HepG2 (cell line): ENCODE results near the gene PXMP4. TPM values are rescaled to one million over a fixed set of nuclear protein-coding genes. Genes with fewer than 3 reads are reported as not detected.
A peak's percentile ranks its signal among the peaks of the same experiment; 100 is the strongest.

ENCODE experiments used
- FOXK2 ChIP-seq: fragments of 450-650 bp; IDR thresholded peaks from 2 replicates; pipeline ENCODE4 v1.6.1; 2016
- HHEX ChIP-seq: IDR thresholded peaks from 2 replicates; pipeline ENCODE4 v1.6.1; 2016; ENCODE audit warnings: control low read depth
- HMGA1 ChIP-seq: sonication (generic); formaldehyde crosslinking; conservative IDR thresholded peaks from 2 replicates; pipeline ENCODE4 v1.4.0; 2020; ENCODE audit warnings: missing genetic modification reagents
- IKZF1 ChIP-seq: fragments of 450-650 bp; IDR thresholded peaks from 2 replicates; pipeline ENCODE4 v1.7.1; 2016
- KDM5A ChIP-seq: fragments of 200-600 bp; sonication (generic); IDR thresholded peaks from 2 replicates; pipeline ENCODE4 v1.7.0; 2018; ENCODE audit warnings: antibody characterized with exemption, mild to moderate bottlenecking, low read length, borderline replicate concordance
- MTF1 ChIP-seq: sonication (generic); formaldehyde crosslinking; IDR thresholded peaks from 2 replicates; pipeline ENCODE4 v1.5.0; 2020; ENCODE audit warnings: missing genetic modification reagents
- NFE2L2 ChIP-seq: fragments of 150-350 bp; IDR thresholded peaks from 2 replicates; pipeline ENCODE4 v1.6.1; 2014; ENCODE audit warnings: low read length
- PITX1 ChIP-seq: sonication (generic); formaldehyde crosslinking; IDR thresholded peaks from 2 replicates; pipeline ENCODE4 v1.5.1; 2020; ENCODE audit warnings: mild to moderate bottlenecking, missing genetic modification reagents
- RAD51 ChIP-seq: fragments of 450-650 bp; IDR thresholded peaks from 2 replicates; pipeline ENCODE4 v1.6.1; 2016; ENCODE audit warnings: borderline replicate concordance
- RBAK ChIP-seq: sonication (generic); formaldehyde crosslinking; IDR thresholded peaks from 2 replicates; pipeline ENCODE4 v1.5.1; 2020; ENCODE audit warnings: mild to moderate bottlenecking, missing genetic modification reagents
- SMAD1 ChIP-seq: sonication (generic); formaldehyde crosslinking; IDR thresholded peaks from 2 replicates; pipeline ENCODE4 v1.4.0; 2020; ENCODE audit warnings: missing genetic modification reagents, low read depth, mild to moderate bottlenecking, borderline replicate concordance
- SP140L ChIP-seq: sonication (generic); formaldehyde crosslinking; IDR thresholded peaks from 2 replicates; pipeline ENCODE4 v1.4.0; 2020; ENCODE audit warnings: missing genetic modification reagents, borderline replicate concordance
- STAT6 ChIP-seq: sonication (generic); formaldehyde crosslinking; IDR thresholded peaks from 2 replicates; pipeline ENCODE4 v1.4.0; 2020; ENCODE audit warnings: missing genetic modification reagents, mild to moderate bottlenecking, borderline replicate concordance
- TCF7L2 ChIP-seq: IDR thresholded peaks from 2 replicates; pipeline ENCODE4 v1.6.1; 2011; ENCODE audit warnings: mild to moderate bottlenecking, low read depth, low read length, moderate library complexity
- ZEB1 ChIP-seq: IDR thresholded peaks from 2 replicates; pipeline ENCODE4 v1.6.1; 2012; ENCODE audit warnings: mild to moderate bottlenecking, low read depth, inconsistent platforms; ENCODE audit not compliant: insufficient replicate concordance
- ZNF225 ChIP-seq: sonication (generic); formaldehyde crosslinking; IDR thresholded peaks from 2 replicates; pipeline ENCODE4 v1.4.0; 2020; ENCODE audit warnings: mild to moderate bottlenecking, missing genetic modification reagents
- ZNF256 ChIP-seq: sonication (generic); formaldehyde crosslinking; conservative IDR thresholded peaks from 2 replicates; pipeline ENCODE4 v1.4.0; 2020; ENCODE audit warnings: missing genetic modification reagents
- ZNF280D ChIP-seq: sonication (generic); formaldehyde crosslinking; IDR thresholded peaks from 2 replicates; pipeline ENCODE4 v1.5.1; 2020; ENCODE audit warnings: mild to moderate bottlenecking, missing genetic modification reagents
- ZNF570 ChIP-seq: sonication (generic); formaldehyde crosslinking; IDR thresholded peaks from 2 replicates; pipeline ENCODE4 v1.4.0; 2020; ENCODE audit warnings: mild to moderate bottlenecking, missing genetic modification reagents, borderline replicate concordance
- ZNF598 ChIP-seq: sonication (generic); formaldehyde crosslinking; IDR thresholded peaks from 2 replicates; pipeline ENCODE4 v1.5.1; 2020; ENCODE audit warnings: mild to moderate bottlenecking, missing genetic modification reagents, borderline replicate concordance
- ZNF746 ChIP-seq: sonication (generic); formaldehyde crosslinking; IDR thresholded peaks from 2 replicates; pipeline ENCODE4 v1.8.0; 2022; ENCODE audit warnings: mild to moderate bottlenecking, missing genetic modification reagents
- ZNF770 ChIP-seq: sonication (generic); formaldehyde crosslinking; IDR thresholded peaks from 2 replicates; pipeline ENCODE4 v1.5.0; 2020; ENCODE audit warnings: mild to moderate bottlenecking, missing genetic modification reagents
- ZNF775 ChIP-seq: sonication (generic); formaldehyde crosslinking; IDR thresholded peaks from 2 replicates; pipeline ENCODE4 v1.4.0; 2020; ENCODE audit warnings: missing genetic modification reagents, mild to moderate bottlenecking, moderate library complexity, borderline replicate concordance
- polyA plus RNA-seq, 8 experiments: library from polyadenylated mRNA; depleted of rRNA in 3 of 8; stranded (reverse) in 7 of 8; unstranded in 1 of 8; fragments of >200 nt; fragmentation: Illumina TruSeq in 4 of 8; extraction: Trizol in 4 of 8; gene quantifications; 2 replicates each; pipeline versions ENCODE4 v1.2.1 to v1.2.3, GENCODE V29; 2011 to 2016; ENCODE audit warnings: low read depth in 4 of 8, missing spikeins in 1 of 8, mixed read lengths in 1 of 8; ENCODE audit not compliant: insufficient read depth in 1 of 8
- total RNA-seq, 5 experiments: library from RNA; depleted of rRNA; stranded (reverse); fragments of >200 nt; fragmentation: Illumina TruSeq; extraction: Trizol; gene quantifications; 2 replicates each; pipeline ENCODE4 v1.2.3, GENCODE V29; 2016; ENCODE audit warnings: low read depth in 1 of 5

Gene PXMP4
- total and polyA plus RNA-seq, 2 of the 13 experiments (the other 11 are each of a cell fraction or from before 2014, with no cell fraction given), result not detected

- TF ChIP-seq RAD51, result no peak
- no peak for TF ChIP-seq IKZF1
- TF ChIP-seq RBAK (CRISPR knock-in tag), result no peak
- no peak for TF ChIP-seq MTF1 (CRISPR knock-in tag)
- TF ChIP-seq SMAD1 (CRISPR knock-in tag), result no peak
- TF ChIP-seq ZEB1, result peak; percentile 30
- no peak for TF ChIP-seq NFE2L2
- no peak for TF ChIP-seq SP140L (CRISPR knock-in tag)
- TF ChIP-seq ZNF746 (CRISPR knock-in tag), result no peak
- no peak for TF ChIP-seq ZNF770 (CRISPR knock-in tag)
- TF ChIP-seq ZNF570, result no peak
- TF ChIP-seq ZNF225 (CRISPR knock-in tag), result no peak
- TF ChIP-seq STAT6 (CRISPR knock-in tag), result no peak
- no peak for TF ChIP-seq FOXK2
- TF ChIP-seq PITX1 (CRISPR knock-in tag), result no peak; the same call in 1 of the 2 replicates
- 0 out of 2 replicates have a peak, but pooled peaks have one; percentile 65 for TF ChIP-seq ZNF598 (CRISPR knock-in tag)
- no peak for TF ChIP-seq HHEX (CRISPR knock-in tag)
- TF ChIP-seq ZNF775 (CRISPR knock-in tag), result no peak
- TF ChIP-seq KDM5A, result no peak
- no peak for TF ChIP-seq ZNF256 (CRISPR knock-in tag)
- no peak for TF ChIP-seq ZNF280D (CRISPR knock-in tag)
- no peak for TF ChIP-seq TCF7L2
- no peak for TF ChIP-seq HMGA1 (CRISPR knock-in tag)
These were observed 9.2 kb downstream of the PXMP4 start (continued) for GRCh38 chr20:33710681-33711445.
